ENCODE data around the gene FADS2.

The FADS2 gene

GRCh38 chr11:61832207-61832606 lies 4.1 kb downstream of the FADS2 start:
- Histone ChIP-seq H3K4me3 (peak overlapping the region; percentile 91), H3K4me1 (peaks cover 76% of the 10 kb centered on the region), H3K9me3 (no peaks in the 10 kb centered on the region), H3K36me3 (peaks cover 23% of the 10 kb centered on the region), H3K27ac (peak overlapping the region; percentile 99), H3K4me2 (peak overlapping the region; percentile 99), H3K27me3 (no peaks in the 10 kb centered on the region), H4K20me1 (peaks cover 42% of the 10 kb centered on the region), H3K9ac (peak overlapping the region; percentile 97)
- no peak for TF ChIP-seq Cebpa-rat (IDR thresholded peaks at IDR 0.05)

GRCh38 chr11:61832754-61833153 lies 4.7 kb downstream of the FADS2 start:
- Histone ChIP-seq H3K36me3 (peaks cover 28% of the 10 kb centered on the region), H4K20me1 (peaks cover 42% of the 10 kb centered on the region), H3K27me3 (no peaks in the 10 kb centered on the region), H3K4me1 (peaks cover 82% of the 10 kb centered on the region), H3K9ac (peak overlapping the region; percentile 97), H3K9me3 (no peaks in the 10 kb centered on the region), H3K4me2 (peak overlapping the region; percentile 99), H3K27ac (peak overlapping the region; percentile 99), H3K4me3 (peak overlapping the region; percentile 91)
- TF ChIP-seq Cebpa-rat (IDR thresholded peaks at IDR 0.05): no peak

GRCh38 chr11:61833471-61833870 lies 5.4 kb downstream of the FADS2 start:
- peak overlapping the region; percentile 99 for H3K4me2 ChIP-seq
- peak overlapping the region; percentile 97 for H3K9ac ChIP-seq
- H3K9me3 ChIP-seq: no peaks in the 10 kb centered on the region
- no peak for TF ChIP-seq Cebpa-rat (IDR thresholded peaks at IDR 0.05)
- H3K27ac ChIP-seq: peak overlapping the region; percentile 99
- peaks cover 35% of the 10 kb centered on the region for H3K36me3 ChIP-seq
- peaks cover 82% of the 10 kb centered on the region for H3K4me1 ChIP-seq
- H3K27me3 ChIP-seq: no peaks in the 10 kb centered on the region
- H4K20me1 ChIP-seq: peaks cover 42% of the 10 kb centered on the region
- peak overlapping the region; percentile 91 for H3K4me3 ChIP-seq

- no peak for TF ChIP-seq Cebpa-rat (IDR thresholded peaks at IDR 0.05)
- H4K20me1 ChIP-seq: peaks cover 42% of the 10 kb centered on the region
- H3K9ac ChIP-seq: peak overlapping the region; percentile 97
- H3K36me3 ChIP-seq: peaks cover 40% of the 10 kb centered on the region
- peaks cover 82% of the 10 kb centered on the region for H3K4me1 ChIP-seq
- H3K27ac ChIP-seq: peak overlapping the region; percentile 99
- H3K27me3 ChIP-seq: no peaks in the 10 kb centered on the region
- H3K4me2 ChIP-seq: peak overlapping the region; percentile 99
- H3K9me3 ChIP-seq: no peaks in the 10 kb centered on the region
- H3K4me3 ChIP-seq: peak overlapping the region; percentile 91
Observed at GRCh38 chr11:61833926-61834277, 5.8 kb downstream of the FADS2 start.

- H3K36me3 ChIP-seq: peaks cover 45% of the 10 kb centered on the region
- H3K4me3 ChIP-seq: peak overlapping the region; percentile 91
- no peaks in the 10 kb centered on the region for H3K9me3 ChIP-seq
- H4K20me1 ChIP-seq: peaks cover 37% of the 10 kb centered on the region
- TF ChIP-seq Cebpa-rat (IDR thresholded peaks at IDR 0.05): no peak
- H3K4me1 ChIP-seq: peaks cover 80% of the 10 kb centered on the region
- peak overlapping the region; percentile 99 for H3K4me2 ChIP-seq
- no peaks in the 10 kb centered on the region for H3K27me3 ChIP-seq
- H3K9ac ChIP-seq: peak overlapping the region; percentile 97
- peak overlapping the region; percentile 99 for H3K27ac ChIP-seq
Observed at GRCh38 chr11:61834278-61835048, 6.4 kb downstream of the FADS2 start.

- Histone ChIP-seq H3K9ac (peak overlapping the region; percentile 97; the same call in 1 of the 2 replicates), H4K20me1 (peaks cover 19% of the 10 kb centered on the region), H3K9me3 (no peaks in the 10 kb centered on the region), H3K27me3 (no peaks in the 10 kb centered on the region), H3K4me2 (peak overlapping the region; percentile 99), H3K27ac (peak overlapping the region; percentile 99), H3K36me3 (peaks cover 63% of the 10 kb centered on the region), H3K4me3 (no peak overlapping the region), H3K4me1 (peaks cover 62% of the 10 kb centered on the region)
- no peak for TF ChIP-seq Cebpa-rat (IDR thresholded peaks at IDR 0.05)
Observed at GRCh38 chr11:61836193-61836592, 8.1 kb downstream of the FADS2 start.

- Histone ChIP-seq H3K9me3 (no peaks in the 10 kb centered on the region), H3K4me2 (peak overlapping the region; percentile 99; the same call in 1 of the 2 replicates), H3K4me1 (peaks cover 49% of the 10 kb centered on the region), H3K9ac (no peak overlapping the region), H3K4me3 (no peak overlapping the region), H3K27me3 (no peaks in the 10 kb centered on the region), H3K36me3 (peaks cover 69% of the 10 kb centered on the region), H4K20me1 (peaks cover 13% of the 10 kb centered on the region), H3K27ac (peak overlapping the region; percentile 99)
- TF ChIP-seq Cebpa-rat (IDR thresholded peaks at IDR 0.05): no peak
Observed at GRCh38 chr11:61837411-61838005, 9.4 kb downstream of the FADS2 start.

- H4K20me1 ChIP-seq: peaks cover 12% of the 10 kb centered on the region; the same call in 1 of the 2 replicates
- no peak for TF ChIP-seq Cebpa-rat (IDR thresholded peaks at IDR 0.05)
- peaks cover 39% of the 10 kb centered on the region for H3K4me1 ChIP-seq
- H3K36me3 ChIP-seq: peaks cover 75% of the 10 kb centered on the region
- H3K9me3 ChIP-seq: no peaks in the 10 kb centered on the region
- no peak overlapping the region for H3K4me2 ChIP-seq
- no peaks in the 10 kb centered on the region for H3K27me3 ChIP-seq
- no peak overlapping the region for H3K4me3 ChIP-seq
- peak overlapping the region; percentile 99 for H3K27ac ChIP-seq
- H3K9ac ChIP-seq: no peak overlapping the region
Observed at GRCh38 chr11:61838501-61838900, 10.4 kb downstream of the FADS2 start.

GRCh38 chr11:61838921-61839320 lies 10.8 kb downstream of the FADS2 start:
- H3K36me3 ChIP-seq: peaks cover 79% of the 10 kb centered on the region
- TF ChIP-seq Cebpa-rat (IDR thresholded peaks at IDR 0.05): no peak

GRCh38 chr11:61839742-61840141 lies 11.6 kb downstream of the FADS2 start:
- Histone ChIP-seq H3K9me3 (no peaks in the 10 kb centered on the region), H3K27me3 (no peaks in the 10 kb centered on the region), H3K4me3 (no peak overlapping the region), H3K36me3 (peaks cover 87% of the 10 kb centered on the region), H4K20me1 (peaks cover 12% of the 10 kb centered on the region; the same call in 1 of the 2 replicates), H3K4me2 (no peak overlapping the region), H3K4me1 (peaks cover 29% of the 10 kb centered on the region), H3K27ac (no peak overlapping the region), H3K9ac (no peak overlapping the region)
- TF ChIP-seq Cebpa-rat (IDR thresholded peaks at IDR 0.05): no peak

More at GRCh38 chr11:61838921-61839320, 10.8 kb downstream of the FADS2 start:
- H3K4me1 ChIP-seq: peaks cover 35% of the 10 kb centered on the region
- H3K4me2 ChIP-seq: no peak overlapping the region
- peaks cover 12% of the 10 kb centered on the region; the same call in 1 of the 2 replicates for H4K20me1 ChIP-seq
- H3K4me3 ChIP-seq: no peak overlapping the region
- H3K9ac ChIP-seq: no peak overlapping the region
- peak overlapping the region; percentile 99; the same call in 1 of the 2 replicates for H3K27ac ChIP-seq
- no peaks in the 10 kb centered on the region for H3K27me3 ChIP-seq
- H3K9me3 ChIP-seq: no peaks in the 10 kb centered on the region
